ENCODE results near the gene RAB7B. TPM values are rescaled to one million over a fixed set of nuclear protein-coding genes. Genes with fewer than 3 reads are reported as not detected.
A peak's percentile ranks its signal among the peaks of the same experiment; 100 is the strongest.

Gene RAB7B
- total RNA-seq, 4 donors from 2014 or later, result 4.8 to 12.6 (median 8.7) TPM

GRCh38 chr1:206022766-206023165, 19.6 kb upstream of the RAB7B start:
- intact Hi-C loops (cut with DNase I), result no loop called here
- H3K4me1 ChIP-seq, result peaks cover 36 to 48% of the 10 kb centered on the region in 2 donors
- H3K27me3 ChIP-seq, result no peaks in the 10 kb centered on the region
- H3K9me3 ChIP-seq, result no peaks in the 10 kb centered on the region
- no peak for TF ChIP-seq CTCF (IDR thresholded peaks at IDR 0.05)
- no peak for TF ChIP-seq POLR2A (IDR thresholded peaks at IDR 0.05)
- whole genome bisulfite sequencing, 2 donors, result 69 to 70% methylated on average over 7 of the region's 7 CpGs
- H3K27ac ChIP-seq, result peak overlapping the region in 2 of 3 donors; percentile 93
- no peak overlapping the region for H3K4me3 ChIP-seq (replicated peaks in 1 of 3)
- DNase-seq, result peak; percentile 58 to 60
- no peaks in the 10 kb centered on the region for H3K36me3 ChIP-seq

- Histone ChIP-seq H3K4me3 (replicated peaks in 1 of 3) (no peak overlapping the region), H3K27ac (no peak overlapping the region), H3K4me1 (peaks cover 36 to 48% of the 10 kb centered on the region in 2 donors), H3K27me3 (no peaks in the 10 kb centered on the region), H3K36me3 (no peaks in the 10 kb centered on the region), H3K9me3 (no peaks in the 10 kb centered on the region)
- no peak for DNase-seq
- TF ChIP-seq POLR2A (IDR thresholded peaks at IDR 0.05) (no peak), CTCF (IDR thresholded peaks at IDR 0.05) (no peak)
- WGBS, 2 donors, result 79 to 85% methylated on average over 4 of the region's 4 CpGs
- intact Hi-C loops (cut with DNase I), result no loop called here
These were observed 18.6 kb upstream of the RAB7B start for GRCh38 chr1:206021626-206022365.

- Histone ChIP-seq H3K27me3 (no peaks in the 10 kb centered on the region), H3K27ac (no peak overlapping the region), H3K36me3 (no peaks in the 10 kb centered on the region), H3K4me3 (replicated peaks in 1 of 3) (no peak overlapping the region), H3K9me3 (no peaks in the 10 kb centered on the region), H3K4me1 (peaks cover 32 to 44% of the 10 kb centered on the region in 2 donors)
- TF ChIP-seq POLR2A (IDR thresholded peaks at IDR 0.05) (no peak), CTCF (IDR thresholded peaks at IDR 0.05) (no peak)
- intact Hi-C loops (cut with DNase I), result no loop called here
- no peak for DNase-seq
- 88 to 97% methylated on average over 9 of the region's 9 CpGs for WGBS, 2 donors
These were observed 17.9 kb upstream of the RAB7B start for GRCh38 chr1:206021008-206021625.

GRCh38 chr1:206020393-206021007, 17.3 kb upstream of the RAB7B start:
- no peak for TF ChIP-seq CTCF (IDR thresholded peaks at IDR 0.05)
- TF ChIP-seq POLR2A (IDR thresholded peaks at IDR 0.05), result no peak
- DNase-seq, result no peak
- no peak overlapping the region for H3K4me3 ChIP-seq (replicated peaks in 1 of 3)
- no peaks in the 10 kb centered on the region for H3K27me3 ChIP-seq
- intact Hi-C loops (cut with DNase I), result no loop called here
- H3K36me3 ChIP-seq, result no peaks in the 10 kb centered on the region
- 81 to 94% methylated on average over 3 to 4 of the region's 4 CpGs for WGBS, 2 donors
- no peak overlapping the region for H3K27ac ChIP-seq
- no peaks in the 10 kb centered on the region for H3K9me3 ChIP-seq
- peaks cover 26 to 39% of the 10 kb centered on the region in 2 donors for H3K4me1 ChIP-seq

- Histone ChIP-seq H3K4me1 (no peaks in the 10 kb centered on the region), H3K27ac (no peak overlapping the region), H3K9me3 (no peaks in the 10 kb centered on the region), H3K36me3 (no peaks in the 10 kb centered on the region), H3K27me3 (no peaks in the 10 kb centered on the region), H3K4me3 (replicated peaks in 1 of 3) (no peak overlapping the region)
- DNase-seq, result no peak
- TF ChIP-seq POLR2A (IDR thresholded peaks at IDR 0.05) (no peak), CTCF (IDR thresholded peaks at IDR 0.05) (no peak)
- intact Hi-C loops (cut with DNase I), result no loop called here
- 67 to 84% methylated on average over 1 of the region's 1 CpG for WGBS, 2 donors
These were observed 11.9 kb upstream of the RAB7B start for GRCh38 chr1:206015071-206015470.
